Suppressor macrophage treated with lipopolysaccharide for 1 hour (primary cell): ENCODE measurements around the gene NFATC2.

Experiments
- DNase-seq, 3 donors: peaks; one replicate each; pipeline ENCODE4 v3.0.0-alpha.2; 2020 to 2022

The NFATC2 gene

GRCh38 chr20:51512645-51513044 lies 29.9 kb downstream of the NFATC2 start:
- no peak for DNase-seq

- DNase-seq, result no peak
Observed at GRCh38 chr20:51511861-51512619, 30.5 kb downstream of the NFATC2 start.

- DNase-seq, result no peak
Observed at GRCh38 chr20:51510936-51511605, 31.4 kb downstream of the NFATC2 start.

- DNase-seq, result no peak
Observed at GRCh38 chr20:51510169-51510568, 32.4 kb downstream of the NFATC2 start.

- no peak for DNase-seq
Observed at GRCh38 chr20:51509208-51509607, 33.3 kb downstream of the NFATC2 start.

- DNase-seq, result no peak
Observed at GRCh38 chr20:51508780-51509179, 33.7 kb downstream of the NFATC2 start.

- DNase-seq, result no peak
Observed at GRCh38 chr20:51508158-51508557, 34.4 kb downstream of the NFATC2 start.

GRCh38 chr20:51507216-51508036 lies 35.1 kb downstream of the NFATC2 start:
- no peak for DNase-seq

- DNase-seq, result no peak
Observed at GRCh38 chr20:51506527-51507215, 35.8 kb downstream of the NFATC2 start.

GRCh38 chr20:51505566-51505965 lies 37.0 kb downstream of the NFATC2 start:
- DNase-seq, result no peak

- DNase-seq, result no peak
Observed at GRCh38 chr20:51503376-51503775, 39.1 kb downstream of the NFATC2 start.

- DNase-seq, result no peak
Observed at GRCh38 chr20:51500936-51501335, 41.6 kb downstream of the NFATC2 start.

- peak; percentile 53 to 66 (median 54) for DNase-seq
Observed at GRCh38 chr20:51500311-51500710, 42.2 kb downstream of the NFATC2 start.

- no peak for DNase-seq
Observed at GRCh38 chr20:51498765-51499540, 43.6 kb downstream of the NFATC2 start.

- peak; percentile 59 to 60 (median 60) for DNase-seq
Observed at GRCh38 chr20:51497542-51498467, 44.7 kb downstream of the NFATC2 start.

GRCh38 chr20:51496964-51497363 lies 45.6 kb downstream of the NFATC2 start:
- no peak for DNase-seq

GRCh38 chr20:51495921-51496545 lies 46.5 kb downstream of the NFATC2 start:
- DNase-seq, result no peak

- DNase-seq, result no peak
Observed at GRCh38 chr20:51495291-51495690, 47.2 kb downstream of the NFATC2 start.

GRCh38 chr20:51494241-51495110 lies 48.0 kb downstream of the NFATC2 start:
- no peak for DNase-seq
